H1 (cell line): Measurements from ENCODE around the gene UBA5. TPM values are rescaled to one million over a fixed set of nuclear protein-coding genes. Genes with fewer than 3 reads are reported as not detected.

Source experiments
- CTCF ChIA-PET: fragments of 300-600 bp; sonication (Branson Sonifier 250); formaldehyde crosslinking; loops from one replicate; lab custom pipeline; 2021; ENCODE audit not compliant: partially characterized antibody; lab: Charles Lee
- POLR2A ChIA-PET: fragments of 300-600 bp; sonication (Branson Sonifier 250); formaldehyde crosslinking; loops from one replicate; lab custom pipeline; 2021; ENCODE audit warnings: inconsistent platforms; ENCODE audit not compliant: partially characterized antibody; lab: Charles Lee
- DNase-seq, 2 experiments: peaks; one replicate each; pipeline versions ENCODE4 v3.0.0 to v3.0.0-alpha.2; 2010 to 2022; ENCODE audit warnings: low spot score in 2 of 2, low read depth in 1 of 2, mixed read lengths in 1 of 2
- FAIRE-seq: peaks from 2 replicates; lab custom pipeline; 2011; peaks lifted over from hg19 to GRCh38; lab: Jason Lieb, UNC
- H2AFZ ChIP-seq: 2 replicates; pipeline ENCODE4 v1.8.1; 2012; ENCODE audit warnings: low read length, inconsistent platforms
- H2AK5ac ChIP-seq: 2 replicates; pipeline ENCODE4 v1.6.1; 2013; ENCODE audit warnings: low read depth, low read length
- H2BK120ac ChIP-seq: replicated peaks from 2 replicates; pipeline ENCODE3; 2013; ENCODE audit warnings: low read depth, low read length, inconsistent platforms
- H2BK12ac ChIP-seq: 2 replicates; pipeline ENCODE4 v1.6.1; 2013; ENCODE audit warnings: low read depth, low read length
- H2BK15ac ChIP-seq: 2 replicates; pipeline ENCODE4 v1.6.1; 2013; ENCODE audit warnings: low read length
- H2BK20ac ChIP-seq: 2 replicates; pipeline ENCODE4 v1.6.1; 2013; ENCODE audit warnings: low read length
- H2BK5ac ChIP-seq: 2 replicates; pipeline ENCODE4 v1.6.1; 2013; ENCODE audit warnings: low read depth, low read length
- H3K14ac ChIP-seq: 2 replicates; pipeline ENCODE4 v1.6.1; 2013; ENCODE audit warnings: inconsistent platforms; ENCODE audit not compliant: insufficient read length
- H3K18ac ChIP-seq: 2 replicates; pipeline ENCODE4 v1.6.1; 2013; ENCODE audit warnings: low read length; ENCODE audit errors: extremely low read depth
- H3K23ac ChIP-seq: 2 replicates; pipeline ENCODE4 v1.6.1; 2013; ENCODE audit warnings: inconsistent platforms; ENCODE audit not compliant: insufficient read length
- H3K23me2 ChIP-seq: 2 replicates; pipeline ENCODE4 v1.6.1; 2013; ENCODE audit warnings: low read depth, low read length
- H3K27ac ChIP-seq: 2 replicates; pipeline ENCODE4 v1.6.1; 2011; ENCODE audit warnings: low read depth, low read length, inconsistent platforms
- H3K27me3 ChIP-seq, 4 experiments: replicated peaks in 1 of 4; 1 replicate in 1 of 4; 2 replicates in 3 of 4; pipeline versions ENCODE4 v1.6.1 to v1.8.1; 2011 to 2013; ENCODE audit warnings: low read length in 3 of 4, mild to moderate bottlenecking in 3 of 4, inconsistent platforms in 2 of 4, mixed read lengths in 2 of 4, moderate library complexity in 1 of 4; ENCODE audit not compliant: control insufficient read depth in 3 of 4, insufficient read depth in 3 of 4; ENCODE audit errors: extremely low read depth in 1 of 4
- H3K36me3 ChIP-seq, 4 experiments: 2 replicates each; pipeline versions ENCODE4 v1.6.1 to v1.8.1; 2011 to 2013; ENCODE audit warnings: mild to moderate bottlenecking in 4 of 4, low read length in 3 of 4, moderate library complexity in 2 of 4, control low read depth in 1 of 4, inconsistent platforms in 1 of 4; ENCODE audit not compliant: insufficient read depth in 4 of 4, control insufficient read depth in 2 of 4
- H3K4ac ChIP-seq: replicated peaks from 2 replicates; pipeline ENCODE3; 2013; ENCODE audit warnings: low read length, low read depth, mixed read lengths, inconsistent platforms; ENCODE audit not compliant: insufficient read length
- H3K4me1 ChIP-seq, 4 experiments: replicated peaks in 1 of 4; 1 replicate in 1 of 4; 2 replicates in 3 of 4; pipeline versions ENCODE4 v1.6.1 to v1.8.1; 2011 to 2013; ENCODE audit warnings: low read length in 3 of 4, inconsistent platforms in 2 of 4, mixed read lengths in 1 of 4; ENCODE audit not compliant: insufficient read depth in 4 of 4, control insufficient read depth in 3 of 4
- H3K4me2 ChIP-seq, 2 experiments: 2 replicates each; pipeline versions ENCODE4 v1.6.1 to v1.8.1; 2011 to 2013; ENCODE audit warnings: low read depth in 2 of 2, low read length in 2 of 2, control low read depth in 1 of 2, inconsistent platforms in 1 of 2, mild to moderate bottlenecking in 1 of 2; ENCODE audit not compliant: insufficient read depth in 1 of 2
- H3K4me3 ChIP-seq, 4 experiments: fragments of 200-600, 300-600 bp in 1 of 4; sonication (generic), shearing (Covaris generic), sonication (Bioruptor Twin) in 1 of 4; 2 replicates each; pipeline versions ENCODE4 v1.5.1 to v1.8.1; 2011 to 2016; ENCODE audit warnings: low read length in 4 of 4, low read depth in 3 of 4, control low read depth in 2 of 4, inconsistent platforms in 2 of 4, mild to moderate bottlenecking in 2 of 4, mixed read lengths in 1 of 4, moderate library complexity in 1 of 4; ENCODE audit not compliant: insufficient read depth in 2 of 4; ENCODE audit errors: extremely low read depth in 1 of 4
- H3K56ac ChIP-seq: replicated peaks from 2 replicates; pipeline ENCODE3; 2013; ENCODE audit warnings: low read depth, mild to moderate bottlenecking, mixed read lengths, low read length, inconsistent platforms; ENCODE audit not compliant: insufficient read length
- H3K79me1 ChIP-seq: 2 replicates; pipeline ENCODE4 v1.6.1; 2013; ENCODE audit warnings: low read depth, low read length, control low read depth
- H3K79me2 ChIP-seq, 2 experiments: 2 replicates each; pipeline versions ENCODE4 v1.6.1 to v1.8.1; 2012 to 2013; ENCODE audit warnings: low read length in 2 of 2, mild to moderate bottlenecking in 2 of 2, inconsistent platforms in 1 of 2; ENCODE audit not compliant: insufficient read depth in 2 of 2, control insufficient read depth in 1 of 2
- H3K9ac ChIP-seq, 4 experiments: replicated peaks in 1 of 4; 1 replicate in 1 of 4; 2 replicates in 3 of 4; pipeline versions ENCODE4 v1.6.1 to v1.8.1; 2011 to 2013; ENCODE audit warnings: low read depth in 3 of 4, low read length in 3 of 4, control low read depth in 2 of 4, mild to moderate bottlenecking in 2 of 4, moderate library complexity in 2 of 4, inconsistent platforms in 1 of 4; ENCODE audit errors: extremely low read depth in 1 of 4
- H3K9me3 ChIP-seq, 2 experiments: 2 replicates each; pipeline versions ENCODE4 v1.6.1 to v1.8.1; 2012 to 2013; ENCODE audit warnings: mild to moderate bottlenecking in 2 of 2, moderate library complexity in 2 of 2, control low read depth in 1 of 2, inconsistent platforms in 1 of 2, low read depth in 1 of 2, low read length in 1 of 2, mixed read lengths in 1 of 2; ENCODE audit not compliant: insufficient read depth in 2 of 2
- H4K20me1 ChIP-seq, 2 experiments: replicated peaks in 1 of 2; 2 replicates each; pipeline versions ENCODE3 to v1.8.1; 2011 to 2013; ENCODE audit warnings: inconsistent platforms in 2 of 2, low read length in 2 of 2, mild to moderate bottlenecking in 1 of 2; ENCODE audit not compliant: insufficient read depth in 2 of 2, control insufficient read depth in 1 of 2
- H4K5ac ChIP-seq: 2 replicates; pipeline ENCODE4 v1.6.1; 2013; ENCODE audit warnings: low read length, low read depth, mixed read lengths, inconsistent platforms; ENCODE audit not compliant: insufficient read length
- H4K8ac ChIP-seq: 2 replicates; pipeline ENCODE4 v1.8.0; 2013; ENCODE audit warnings: mild to moderate bottlenecking, moderate library complexity, low read length, inconsistent platforms; ENCODE audit not compliant: insufficient read depth; ENCODE audit errors: extremely low read depth
- H4K91ac ChIP-seq: replicated peaks from 2 replicates; pipeline ENCODE3; 2013; ENCODE audit warnings: low read length, mixed read lengths, inconsistent platforms; ENCODE audit not compliant: insufficient read length
- POLR2AphosphoS5 ChIP-seq: IDR thresholded peaks from 2 replicates; pipeline ENCODE4 v1.6.1; 2011; ENCODE audit warnings: low read depth, low read length
- RAD21 ChIP-seq, 2 experiments: IDR thresholded peaks in 1 of 2; conservative IDR thresholded peaks in 1 of 2; 2 replicates each; pipeline ENCODE4 v1.6.1; 2011; ENCODE audit warnings: low read depth in 2 of 2, low read length in 2 of 2, improper control_type of control experiment in 1 of 2, inconsistent platforms in 1 of 2, mild to moderate bottlenecking in 1 of 2, moderate library complexity in 1 of 2
- TEAD4 ChIP-seq: IDR thresholded peaks from 2 replicates; pipeline ENCODE4 v1.6.1; 2012; ENCODE audit warnings: low read depth, low read length, inconsistent platforms, mixed read lengths
- WGBS, 2 experiments: shearing (Covaris generic) in 1 of 2; methylation state at CpG; one replicate each; pipeline versions ENCODE4 v1.1.6 to v1.1.7; 2013 to 2015; ENCODE audit warnings: low lambda C conversion rate in 2 of 2, mixed read lengths in 2 of 2, inconsistent platforms in 1 of 2, low coverage in 1 of 2, missing lambda C conversion rate in 1 of 2; ENCODE audit not compliant: insufficient replicate concordance in 2 of 2, insufficient coverage in 1 of 2, insufficient read length in 1 of 2; ENCODE audit errors: extremely low coverage in 1 of 2, missing lambda C conversion rate in 1 of 2; 5-methylcytosine and 5-hydroxymethylcytosine counted together
- polyA plus RNA-seq, 7 experiments: library from polyadenylated mRNA; depleted of rRNA in 3 of 7; stranded (reverse) in 5 of 7; unstranded in 2 of 7; fragments of >200 nt in 5 of 7; fragments of 200-250 nt in 2 of 7; gene quantifications; 1 replicate in 5 of 7; 2 replicates in 1 of 7; 4 replicates in 1 of 7; pipeline versions ENCODE4 v1.2.1 to v1.2.3, GENCODE V29; 2011 to 2013; ENCODE audit warnings: missing spikeins in 2 of 7, mixed read lengths in 2 of 7
- total RNA-seq: library from RNA; stranded (reverse); fragmentation: NEBNext Ultra II Directional; extraction: Animal tissue kit (Norgen Biotek cat#: 25700); gene quantifications from 2 replicates; pipeline ENCODE4 v1.2.1, GENCODE V29; 2021
- TF ChIP-seq, protein P1 (sequence below), 3 experiments: IDR thresholded peaks; 1 replicate in 2 of 3; 2 replicates in 1 of 3; pipeline versions ENCODE4 v1.5.1 to v1.6.1; 2011; ENCODE audit warnings: low read length in 3 of 3, mild to moderate bottlenecking in 3 of 3, inconsistent platforms in 2 of 3, low read depth in 1 of 3, moderate library complexity in 1 of 3; ENCODE audit not compliant: insufficient read depth in 1 of 3; ENCODE audit errors: control extremely low read depth in 1 of 3

UBA5 gene
- total and polyA plus RNA-seq, 2 of the 8 experiments (the other 6 are each of a cell fraction or from before 2014, with no cell fraction given) = 11.0 to 28.0 TPM

DNA sequence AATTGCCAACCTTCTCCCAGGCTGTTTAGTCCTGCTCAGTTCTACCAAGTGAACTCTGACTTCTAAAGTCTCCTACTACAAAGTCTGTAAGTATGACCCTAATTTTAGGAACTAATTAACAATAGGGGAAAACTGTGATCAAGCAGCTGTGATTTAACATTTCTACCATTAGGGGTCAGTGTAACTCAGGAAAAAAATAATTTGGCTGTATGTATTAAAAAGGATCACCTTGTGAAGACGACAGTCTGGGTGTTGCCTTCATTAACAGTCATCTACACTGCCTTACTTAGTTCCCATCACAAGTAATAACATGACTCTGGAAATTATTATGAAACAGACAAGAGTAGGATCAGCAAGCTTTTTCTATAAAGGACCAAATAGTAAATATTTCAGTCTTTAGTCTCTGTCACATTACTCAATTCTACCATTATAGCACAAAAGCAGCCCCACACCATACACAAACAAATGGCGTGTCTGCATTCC is 66.3 kb downstream of the UBA5 start:
- no peak overlapping the region for H3K23ac ChIP-seq
- no peak for DNase-seq

More for the DNA sequence above, 66.3 kb downstream of the UBA5 start:
- no peaks in the 10 kb centered on the region for H4K20me1 ChIP-seq
- H2BK120ac ChIP-seq = no peak overlapping the region
- no peaks in the 10 kb centered on the region for H3K27me3 ChIP-seq
- H4K91ac ChIP-seq = no peak overlapping the region
- no peak overlapping the region for H3K56ac ChIP-seq
- H2BK15ac ChIP-seq = no peak overlapping the region
- H3K4me1 ChIP-seq = no peaks in the 10 kb centered on the region; a peak in 1 of 7 replicates
- H4K5ac ChIP-seq = no peak overlapping the region
- POLR2A ChIA-PET = no interaction called here
- 74% methylated on average over 2 of the region's 2 CpGs; no CpG with 5 or more reads in 1 of the 2 experiments for WGBS, 2 experiments
- no peak overlapping the region for H2BK12ac ChIP-seq
- H3K79me2 ChIP-seq = no peaks in the 10 kb centered on the region
- H3K27ac ChIP-seq = no peak overlapping the region
- no peak overlapping the region for H3K14ac ChIP-seq
- H3K79me1 ChIP-seq = no peaks in the 10 kb centered on the region
- no peaks in the 10 kb centered on the region for H3K23me2 ChIP-seq
- CTCF ChIA-PET = interaction anchor here (0.6 to 8.9 kb wide), 52 partner anchors 11 to 1649 kb away, joined by 3 to 93 read pairs (median 4); partner anchors contain the start of genes ACAD11, BFSP2 and TMEM108
- no peak overlapping the region for H4K8ac ChIP-seq
- no peak overlapping the region for H3K4me3 ChIP-seq
- H3K9ac ChIP-seq = no peak overlapping the region
- no peak overlapping the region for H2AFZ ChIP-seq
- TF ChIP-seq POLR2AphosphoS5 = no peak
- TF ChIP-seq, protein P1, sequence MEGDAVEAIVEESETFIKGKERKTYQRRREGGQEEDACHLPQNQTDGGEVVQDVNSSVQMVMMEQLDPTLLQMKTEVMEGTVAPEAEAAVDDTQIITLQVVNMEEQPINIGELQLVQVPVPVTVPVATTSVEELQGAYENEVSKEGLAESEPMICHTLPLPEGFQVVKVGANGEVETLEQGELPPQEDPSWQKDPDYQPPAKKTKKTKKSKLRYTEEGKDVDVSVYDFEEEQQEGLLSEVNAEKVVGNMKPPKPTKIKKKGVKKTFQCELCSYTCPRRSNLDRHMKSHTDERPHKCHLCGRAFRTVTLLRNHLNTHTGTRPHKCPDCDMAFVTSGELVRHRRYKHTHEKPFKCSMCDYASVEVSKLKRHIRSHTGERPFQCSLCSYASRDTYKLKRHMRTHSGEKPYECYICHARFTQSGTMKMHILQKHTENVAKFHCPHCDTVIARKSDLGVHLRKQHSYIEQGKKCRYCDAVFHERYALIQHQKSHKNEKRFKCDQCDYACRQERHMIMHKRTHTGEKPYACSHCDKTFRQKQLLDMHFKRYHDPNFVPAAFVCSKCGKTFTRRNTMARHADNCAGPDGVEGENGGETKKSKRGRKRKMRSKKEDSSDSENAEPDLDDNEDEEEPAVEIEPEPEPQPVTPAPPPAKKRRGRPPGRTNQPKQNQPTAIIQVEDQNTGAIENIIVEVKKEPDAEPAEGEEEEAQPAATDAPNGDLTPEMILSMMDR (IDR thresholded peaks at IDR 0.05; ENCODE audit: control extremely low read depth in 1 of 3, insufficient read depth in 1 of 3, low read depth in 1 of 3, low read length in 3 of 3) = peak in 2 of 3 experiments; percentile 34 to 63; a peak in 2 of 4 replicates
- TF ChIP-seq TEAD4 = peak; percentile 86
- TF ChIP-seq RAD21 (IDR thresholded peaks at IDR 0.05 in 1 of 2, conservative IDR thresholded peaks at IDR 0.05 in 1 of 2; ENCODE audit: low read depth in 2 of 2, low read length in 2 of 2) = peak; percentile 60 to 70
- no peak overlapping the region for H2BK5ac ChIP-seq
- peak; percentile 89 for FAIRE-seq
- H3K4ac ChIP-seq = no peak overlapping the region
- no peak overlapping the region for H2BK20ac ChIP-seq
- no peak overlapping the region for H2AK5ac ChIP-seq
- no peak overlapping the region for H3K4me2 ChIP-seq
- H3K36me3 ChIP-seq = no peaks in the 10 kb centered on the region
- H3K9me3 ChIP-seq = no peaks in the 10 kb centered on the region
- no peak overlapping the region for H3K18ac ChIP-seq
